ENCODE measurements around the gene TSPAN14. TPM values are rescaled to one million over a fixed set of nuclear protein-coding genes. Genes with fewer than 3 reads are reported as not detected.
A peak's percentile ranks its signal among the peaks of the same experiment; 100 is the strongest.

The TSPAN14 gene
- total and polyA plus RNA-seq, 9 donors, result 15.8 to 59.5 (median 45.3) TPM

GRCh38 chr10:80468002-80468401 lies 13.9 kb downstream of the TSPAN14 start:
- H3K36me3 ChIP-seq (ENCODE audit: control insufficient read depth, insufficient read depth, low read length), result peaks cover 18% of the 10 kb centered on the region
- H3K4me1 ChIP-seq (ENCODE audit: control insufficient read depth, insufficient read depth, low read length), result peaks cover 64% of the 10 kb centered on the region
- 36% methylated on average over 3 of the region's 6 CpGs for WGBS (ENCODE audit: insufficient coverage)
- H3K27me3 ChIP-seq (ENCODE audit: control insufficient read depth, insufficient read depth, low read length), result no peaks in the 10 kb centered on the region
- H3K9me3 ChIP-seq (replicated peaks; ENCODE audit: control insufficient read depth, low read depth, low read length), result no peaks in the 10 kb centered on the region
- H3K27ac ChIP-seq (ENCODE audit: low read length), result no peak overlapping the region
- DNase-seq, result peak; percentile 40
- no peak overlapping the region for H3K4me3 ChIP-seq (ENCODE audit: low read length)

GRCh38 chr10:80468806-80469421 lies 14.8 kb downstream of the TSPAN14 start:
- no peak for DNase-seq
- peaks cover 20% of the 10 kb centered on the region for H3K36me3 ChIP-seq (ENCODE audit: control insufficient read depth, insufficient read depth, low read length)
- no peak overlapping the region for H3K4me3 ChIP-seq (ENCODE audit: low read length)
- H3K27ac ChIP-seq (ENCODE audit: low read length), result no peak overlapping the region
- H3K9me3 ChIP-seq (replicated peaks; ENCODE audit: control insufficient read depth, low read depth, low read length), result no peaks in the 10 kb centered on the region
- 65% methylated on average over 4 of the region's 7 CpGs for WGBS (ENCODE audit: insufficient coverage)
- peaks cover 62% of the 10 kb centered on the region for H3K4me1 ChIP-seq (ENCODE audit: control insufficient read depth, insufficient read depth, low read length)
- no peaks in the 10 kb centered on the region for H3K27me3 ChIP-seq (ENCODE audit: control insufficient read depth, insufficient read depth, low read length)

GRCh38 chr10:80470266-80470665 lies 16.2 kb downstream of the TSPAN14 start:
- H3K9me3 ChIP-seq (replicated peaks; ENCODE audit: control insufficient read depth, low read depth, low read length), result no peaks in the 10 kb centered on the region
- no peak overlapping the region for H3K27ac ChIP-seq (ENCODE audit: low read length)
- WGBS (ENCODE audit: insufficient coverage), result no CpG with 5 or more reads among the region's 3 CpGs
- H3K36me3 ChIP-seq (ENCODE audit: control insufficient read depth, insufficient read depth, low read length), result peaks cover 20% of the 10 kb centered on the region
- H3K4me1 ChIP-seq (ENCODE audit: control insufficient read depth, insufficient read depth, low read length), result peaks cover 61% of the 10 kb centered on the region
- no peaks in the 10 kb centered on the region for H3K27me3 ChIP-seq (ENCODE audit: control insufficient read depth, insufficient read depth, low read length)
- no peak overlapping the region for H3K4me3 ChIP-seq (ENCODE audit: low read length)
- no peak for DNase-seq

- DNase-seq, result no peak
- 100% methylated on average over 1 of the region's 3 CpGs for WGBS (ENCODE audit: insufficient coverage)
Observed at GRCh38 chr10:80471001-80471400, 16.9 kb downstream of the TSPAN14 start.

GRCh38 chr10:80471715-80472233 lies 17.7 kb downstream of the TSPAN14 start:
- Histone ChIP-seq H3K27ac (ENCODE audit: low read length) (no peak overlapping the region), H3K4me3 (ENCODE audit: low read length) (no peak overlapping the region), H3K36me3 (ENCODE audit: control insufficient read depth, insufficient read depth, low read length) (peaks cover 20% of the 10 kb centered on the region), H3K27me3 (ENCODE audit: control insufficient read depth, insufficient read depth, low read length) (no peaks in the 10 kb centered on the region), H3K4me1 (ENCODE audit: control insufficient read depth, insufficient read depth, low read length) (peaks cover 47% of the 10 kb centered on the region), H3K9me3 (replicated peaks; ENCODE audit: control insufficient read depth, low read depth, low read length) (no peaks in the 10 kb centered on the region)
- WGBS (ENCODE audit: insufficient coverage), result 95% methylated on average over 3 of the region's 4 CpGs
- DNase-seq, result no peak

More at GRCh38 chr10:80471001-80471400, 16.9 kb downstream of the TSPAN14 start:
- Histone ChIP-seq H3K36me3 (ENCODE audit: control insufficient read depth, insufficient read depth, low read length) (peaks cover 20% of the 10 kb centered on the region), H3K27me3 (ENCODE audit: control insufficient read depth, insufficient read depth, low read length) (no peaks in the 10 kb centered on the region), H3K27ac (ENCODE audit: low read length) (no peak overlapping the region), H3K4me3 (ENCODE audit: low read length) (no peak overlapping the region), H3K4me1 (ENCODE audit: control insufficient read depth, insufficient read depth, low read length) (peaks cover 54% of the 10 kb centered on the region), H3K9me3 (replicated peaks; ENCODE audit: control insufficient read depth, low read depth, low read length) (no peaks in the 10 kb centered on the region)

GRCh38 chr10:80472234-80473095 lies 18.4 kb downstream of the TSPAN14 start:
- H3K36me3 ChIP-seq (ENCODE audit: control insufficient read depth, insufficient read depth, low read length), result peaks cover 20% of the 10 kb centered on the region
- WGBS (ENCODE audit: insufficient coverage), result 33% methylated on average over 2 of the region's 9 CpGs
- no peak overlapping the region for H3K27ac ChIP-seq (ENCODE audit: low read length)
- H3K27me3 ChIP-seq (ENCODE audit: control insufficient read depth, insufficient read depth, low read length), result no peaks in the 10 kb centered on the region
- DNase-seq, result no peak
- no peak overlapping the region for H3K4me3 ChIP-seq (ENCODE audit: low read length)
- no peaks in the 10 kb centered on the region for H3K9me3 ChIP-seq (replicated peaks; ENCODE audit: control insufficient read depth, low read depth, low read length)
- peaks cover 42% of the 10 kb centered on the region for H3K4me1 ChIP-seq (ENCODE audit: control insufficient read depth, insufficient read depth, low read length)

- Histone ChIP-seq H3K4me1 (ENCODE audit: control insufficient read depth, insufficient read depth, low read length) (peaks cover 40% of the 10 kb centered on the region), H3K9me3 (replicated peaks; ENCODE audit: control insufficient read depth, low read depth, low read length) (peaks cover 4% of the 10 kb centered on the region), H3K27me3 (ENCODE audit: control insufficient read depth, insufficient read depth, low read length) (no peaks in the 10 kb centered on the region), H3K27ac (ENCODE audit: low read length) (no peak overlapping the region), H3K4me3 (ENCODE audit: low read length) (no peak overlapping the region), H3K36me3 (ENCODE audit: control insufficient read depth, insufficient read depth, low read length) (peaks cover 20% of the 10 kb centered on the region)
- no peak for DNase-seq
- WGBS (ENCODE audit: insufficient coverage), result 40% methylated on average over 1 of the region's 3 CpGs
Observed at GRCh38 chr10:80473096-80473657, 19.1 kb downstream of the TSPAN14 start.

- Histone ChIP-seq H3K4me1 (ENCODE audit: control insufficient read depth, insufficient read depth, low read length) (peaks cover 37% of the 10 kb centered on the region), H3K4me3 (ENCODE audit: low read length) (no peak overlapping the region), H3K27me3 (ENCODE audit: control insufficient read depth, insufficient read depth, low read length) (no peaks in the 10 kb centered on the region), H3K27ac (ENCODE audit: low read length) (no peak overlapping the region), H3K9me3 (replicated peaks; ENCODE audit: control insufficient read depth, low read depth, low read length) (peaks cover 8% of the 10 kb centered on the region), H3K36me3 (ENCODE audit: control insufficient read depth, insufficient read depth, low read length) (peaks cover 20% of the 10 kb centered on the region)
- DNase-seq, result no peak
- WGBS (ENCODE audit: insufficient coverage), result 74% methylated on average over 4 of the region's 8 CpGs
Observed at GRCh38 chr10:80473692-80474596, 19.8 kb downstream of the TSPAN14 start.

GRCh38 chr10:80474597-80474910 lies 20.4 kb downstream of the TSPAN14 start:
- H3K36me3 ChIP-seq (ENCODE audit: control insufficient read depth, insufficient read depth, low read length), result peaks cover 19% of the 10 kb centered on the region
- peaks cover 33% of the 10 kb centered on the region for H3K4me1 ChIP-seq (ENCODE audit: control insufficient read depth, insufficient read depth, low read length)
- H3K27me3 ChIP-seq (ENCODE audit: control insufficient read depth, insufficient read depth, low read length), result no peaks in the 10 kb centered on the region
- H3K27ac ChIP-seq (ENCODE audit: low read length), result no peak overlapping the region
- 67% methylated on average over 1 of the region's 2 CpGs for WGBS (ENCODE audit: insufficient coverage)
- H3K4me3 ChIP-seq (ENCODE audit: low read length), result no peak overlapping the region
- peaks cover 8% of the 10 kb centered on the region for H3K9me3 ChIP-seq (replicated peaks; ENCODE audit: control insufficient read depth, low read depth, low read length)
- DNase-seq, result no peak

All from muscle of leg (tissue), 11 donors.